ENCODE results near the gene CCDC134. TPM values are rescaled to one million over a fixed set of nuclear protein-coding genes. Genes with fewer than 3 reads are reported as not detected.

Gene CCDC134
- total and polyA plus RNA-seq, 2 of the 13 experiments (the other 11 are each of a cell fraction or from before 2014, with no cell fraction given), result 4.8 to 17.4 TPM

GRCh38 chr22:41832553-41833368 lies 32.3 kb downstream of the CCDC134 start, which contains the start of gene SREBF2:
TSS of gene SREBF2 (plus strand) at chr22:41833105. CDS start at chr22:41833271, 166 bp downstream.
- intact Hi-C loops (cut with micrococcal nuclease; ENCODE audit: unreplicated experiment) (no loop called here), in situ Hi-C loops (cut with HindIII; ENCODE audit: extremely low pct_ligation_motif_present, low pct_unique_long_range_greater_than_20kb) (no loop called here)
- FAIRE-seq (peak; percentile 94), ATAC-seq (peak; percentile 89), DNase-seq (ENCODE audit: low spot score) (peak; percentile 99)
- peak within 1 kb of the TSS; percentile 96 for H3K27ac ChIP-seq (ENCODE audit: extremely low read length, insufficient read depth, low read length)
- no peaks in the 10 kb centered on the region for H3K9me3 ChIP-seq (ENCODE audit: low read length)
- H3K4me3 ChIP-seq (replicated peaks in 1 of 3; ENCODE audit: insufficient read depth in 1 of 3, low read depth in 2 of 3, low read length in 3 of 3), result peak within 1 kb of the TSS; percentile 79 to 96 (median 80)
- POLR2A ChIA-PET, result interaction anchor here (0.6 to 4.0 kb wide), 17 partner anchors 10 to 364 kb away, joined by 3 to 45 read pairs (median 4); partner anchors contain the start of genes ACO2, CCDC134, CENPM and NDUFA6
- H3K79me2 ChIP-seq (ENCODE audit: insufficient read depth, low read length), result peaks cover 45% of the 10 kb centered on the region
- peaks cover 5 to 16% of the 10 kb centered on the region in 2 experiments for H3K36me3 ChIP-seq (replicated peaks in 1 of 2; ENCODE audit: control insufficient read depth in 1 of 2, insufficient read depth in 2 of 2, low read length in 2 of 2)
- no TSS peak for BruUV-seq (replicated peaks)
- H3K27me3 ChIP-seq (ENCODE audit: control insufficient read depth in 1 of 2, insufficient read depth in 2 of 2, low read length in 2 of 2), result no peaks in the 10 kb centered on the region; a peak in 1 of 5 replicates
- CTCF ChIA-PET (ENCODE audit: low intra/inter-chr PET ratio, low total read pairs), result no interaction called here
- no peak within 1 kb of the TSS for H2AFZ ChIP-seq (ENCODE audit: low read length)
- 2% methylated on average over 11 of the region's 75 CpGs for WGBS (ENCODE audit: low lambda C conversion rate)
- H3K4me2 ChIP-seq (ENCODE audit: low read depth, low read length), result peak within 1 kb of the TSS; percentile 92
- H3K4me1 ChIP-seq (ENCODE audit: insufficient read depth, low read length), result peaks cover 55% of the 10 kb centered on the region
- peaks cover 4% of the 10 kb centered on the region; the same call in 1 of the 2 replicates for H4K20me1 ChIP-seq (ENCODE audit: insufficient read depth, low read length)
- H3K9ac ChIP-seq (ENCODE audit: insufficient read depth, low read depth, low read length), result peak within 1 kb of the TSS; percentile 99
- TF ChIP-seq NCOR1 (IDR thresholded peaks at IDR 0.05; ENCODE audit: borderline replicate concordance, low read length) (peak; percentile 25; the same call in 1 of the 2 replicates), KLF6 (CRISPR knock-in tag; IDR thresholded peaks at IDR 0.05) (peak; percentile 69), ZNF790 (CRISPR knock-in tag; IDR thresholded peaks at IDR 0.05; ENCODE audit: borderline replicate concordance) (peak; percentile 27), GLI4 (CRISPR knock-in tag; IDR thresholded peaks at IDR 0.05; ENCODE audit: borderline replicate concordance) (no peak), DNMT1 (CRISPR knock-in tag; IDR thresholded peaks at IDR 0.05) (0 out of 2 replicates have a peak, but pooled peaks have one; percentile 13), UBTF (CRISPR knock-in tag; IDR thresholded peaks at IDR 0.05) (peak; percentile 74), MYC (CRISPR knock-in tag; IDR thresholded peaks at IDR 0.05; ENCODE audit: borderline replicate concordance) (peak; percentile 70; the same call in 1 of the 2 replicates), ZNF441 (CRISPR knock-in tag; IDR thresholded peaks at IDR 0.05; ENCODE audit: borderline replicate concordance) (peak; percentile 92), MAZ (IDR thresholded peaks at IDR 0.05; ENCODE audit: borderline replicate concordance, low read depth, low read length) (no peak; the same call in 1 of the 2 replicates), MAZ (CRISPR knock-in tag; IDR thresholded peaks at IDR 0.05; ENCODE audit: low read depth) (peak; percentile 94), ZNF138 (CRISPR knock-in tag; IDR thresholded peaks at IDR 0.05; ENCODE audit: low read depth) (peak; percentile 82), ZBTB20 (CRISPR knock-in tag; IDR thresholded peaks at IDR 0.05; ENCODE audit: borderline replicate concordance, low read depth) (peak; percentile 71; the same call in 1 of the 2 replicates), GATAD2A (CRISPR knock-in tag; IDR thresholded peaks at IDR 0.05) (peak; percentile 93), ELF4 (CRISPR knock-in tag; IDR thresholded peaks at IDR 0.05; ENCODE audit: borderline replicate concordance) (no peak), CBX2 (IDR thresholded peaks at IDR 0.05; ENCODE audit: low read depth, low read length) (no peak), CBX2 (CRISPR knock-in tag; IDR thresholded peaks at IDR 0.05; ENCODE audit: low read depth) (no peak), XBP1 (CRISPR knock-in tag; IDR thresholded peaks at IDR 0.05) (0 out of 2 replicates have a peak, but pooled peaks have one; percentile 63), THYN1 (CRISPR knock-in tag; IDR thresholded peaks at IDR 0.05; ENCODE audit: borderline replicate concordance, low read depth) (0 out of 2 replicates have a peak, but pooled peaks have one; percentile 81), ADNP (CRISPR knock-in tag; IDR thresholded peaks at IDR 0.05) (no peak), ZNF512 (CRISPR knock-in tag; IDR thresholded peaks at IDR 0.05) (no peak)
